ENCODE results near the gene RUVBL2. TPM values are rescaled to one million over a fixed set of nuclear protein-coding genes. Genes with fewer than 3 reads are reported as not detected.

Gene RUVBL2
- total and polyA plus RNA-seq, 2 of the 4 experiments (the other 2 are of a cell fraction) = 196 to 391 TPM

DNA sequence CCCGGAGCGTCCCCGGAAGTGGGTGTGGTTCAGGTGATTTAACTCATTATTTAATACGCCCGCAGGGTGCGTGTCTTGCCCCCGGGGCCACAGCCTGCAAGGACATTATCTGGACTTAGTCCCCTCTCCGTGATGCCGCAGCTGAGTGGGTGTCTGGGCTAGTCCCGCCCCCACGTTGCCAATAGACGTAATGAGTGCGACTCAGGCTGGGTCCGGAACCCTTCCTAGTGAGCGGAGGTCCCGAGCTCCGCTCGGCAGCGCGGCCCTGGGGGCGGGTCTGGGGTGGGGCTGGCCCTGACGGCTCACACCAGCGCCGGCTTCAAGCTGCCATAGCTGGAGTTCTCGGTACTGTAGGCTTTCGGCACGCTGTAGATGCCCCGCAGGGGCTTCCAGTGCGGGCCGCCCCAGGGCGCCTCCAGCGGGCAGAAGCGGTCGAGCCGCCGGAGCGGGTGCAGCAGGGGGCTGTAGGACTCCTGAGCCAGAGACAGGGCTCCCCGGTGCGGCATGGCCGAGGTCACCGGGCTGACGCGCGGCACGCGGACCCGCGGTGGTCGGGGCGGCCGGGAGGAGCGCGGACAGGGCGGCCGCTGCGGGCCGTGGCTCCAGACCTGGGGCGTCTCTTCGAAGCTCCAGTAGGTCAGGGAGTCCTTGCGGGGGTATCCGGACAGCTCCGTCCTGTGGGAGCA lies 24.1 kb downstream of the RUVBL2 start:
- peak overlapping the region; percentile 59; the same call in 1 of the 2 replicates for H3K23ac ChIP-seq (ENCODE audit: low read depth, low read length)
- H3K27ac ChIP-seq (ENCODE audit: insufficient read depth, low read length) = no peak overlapping the region
- H2AK5ac ChIP-seq (ENCODE audit: low read depth, low read length) = no peak overlapping the region
- TF ChIP-seq SMC3 (IDR thresholded peaks at IDR 0.05; ENCODE audit: low read depth, low read length) (peak; percentile 26; the same call in 1 of the 2 replicates), MXI1 (IDR thresholded peaks at IDR 0.05; ENCODE audit: borderline replicate concordance, low read depth, low read length) (peak; percentile 20; the same call in 1 of the 2 replicates), NFE2L2 (IDR thresholded peaks at IDR 0.05; ENCODE audit: low read depth, low read length) (no peak), RAD21 (IDR thresholded peaks at IDR 0.05; ENCODE audit: low read length) (peak; percentile 34; the same call in 1 of the 2 replicates), MAZ (IDR thresholded peaks at IDR 0.05; ENCODE audit: borderline replicate concordance, low read depth, low read length) (peak; percentile 65; the same call in 1 of the 2 replicates), POLR2A (IDR thresholded peaks at IDR 0.05; ENCODE audit: low read depth, low read length) (no peak), CEBPB (IDR thresholded peaks at IDR 0.05; ENCODE audit: low read depth, low read length) (no peak), CHD1 (IDR thresholded peaks at IDR 0.05; ENCODE audit: low read depth, low read length) (no peak)
- TF ChIP-seq, protein P1, sequence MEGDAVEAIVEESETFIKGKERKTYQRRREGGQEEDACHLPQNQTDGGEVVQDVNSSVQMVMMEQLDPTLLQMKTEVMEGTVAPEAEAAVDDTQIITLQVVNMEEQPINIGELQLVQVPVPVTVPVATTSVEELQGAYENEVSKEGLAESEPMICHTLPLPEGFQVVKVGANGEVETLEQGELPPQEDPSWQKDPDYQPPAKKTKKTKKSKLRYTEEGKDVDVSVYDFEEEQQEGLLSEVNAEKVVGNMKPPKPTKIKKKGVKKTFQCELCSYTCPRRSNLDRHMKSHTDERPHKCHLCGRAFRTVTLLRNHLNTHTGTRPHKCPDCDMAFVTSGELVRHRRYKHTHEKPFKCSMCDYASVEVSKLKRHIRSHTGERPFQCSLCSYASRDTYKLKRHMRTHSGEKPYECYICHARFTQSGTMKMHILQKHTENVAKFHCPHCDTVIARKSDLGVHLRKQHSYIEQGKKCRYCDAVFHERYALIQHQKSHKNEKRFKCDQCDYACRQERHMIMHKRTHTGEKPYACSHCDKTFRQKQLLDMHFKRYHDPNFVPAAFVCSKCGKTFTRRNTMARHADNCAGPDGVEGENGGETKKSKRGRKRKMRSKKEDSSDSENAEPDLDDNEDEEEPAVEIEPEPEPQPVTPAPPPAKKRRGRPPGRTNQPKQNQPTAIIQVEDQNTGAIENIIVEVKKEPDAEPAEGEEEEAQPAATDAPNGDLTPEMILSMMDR (conservative IDR thresholded peaks at IDR 0.05; ENCODE audit: low read depth, low read length) = peak; percentile 60
- TF ChIP-seq, protein P2, sequence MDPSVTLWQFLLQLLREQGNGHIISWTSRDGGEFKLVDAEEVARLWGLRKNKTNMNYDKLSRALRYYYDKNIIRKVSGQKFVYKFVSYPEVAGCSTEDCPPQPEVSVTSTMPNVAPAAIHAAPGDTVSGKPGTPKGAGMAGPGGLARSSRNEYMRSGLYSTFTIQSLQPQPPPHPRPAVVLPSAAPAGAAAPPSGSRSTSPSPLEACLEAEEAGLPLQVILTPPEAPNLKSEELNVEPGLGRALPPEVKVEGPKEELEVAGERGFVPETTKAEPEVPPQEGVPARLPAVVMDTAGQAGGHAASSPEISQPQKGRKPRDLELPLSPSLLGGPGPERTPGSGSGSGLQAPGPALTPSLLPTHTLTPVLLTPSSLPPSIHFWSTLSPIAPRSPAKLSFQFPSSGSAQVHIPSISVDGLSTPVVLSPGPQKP (IDR thresholded peaks at IDR 0.05; ENCODE audit: borderline replicate concordance, low read depth, low read length) = no peak
- H4K91ac ChIP-seq (ENCODE audit: insufficient read depth, low read depth, low read length) = no peak overlapping the region
- ATAC-seq (ENCODE audit: low read depth) = peak; percentile 84
- H3K9me1 ChIP-seq (ENCODE audit: insufficient read depth, low read length) = 0 out of 2 replicates have a peak, but pooled peaks cover 3% of the 10 kb centered on the region
- H3K79me1 ChIP-seq (ENCODE audit: low read depth in 1 of 2, low read length in 2 of 2) = no peaks in the 10 kb centered on the region; a peak in 1 of 4 replicates
- in situ Hi-C loops (cut with MboI; ENCODE audit: low sequenced_read_pairs) (no loop called here), dilution Hi-C loops (cut with HindIII; ENCODE audit: low sequenced_read_pairs, unreplicated experiment) (no loop called here), intact Hi-C loops (cut with micrococcal nuclease) (no loop called here)
- ChIA-PET POLR2A (ENCODE audit: unreplicated experiment) (no interaction called here), CTCF (interaction anchor here (0.6 to 1.6 kb wide), 5 partner anchors 18 to 118 kb away, joined by 3 to 5 read pairs (median 4); partner anchors contain the start of genes GYS1, NUCB1 and RUVBL2)
- DNase-seq = peak; percentile 45
- no TSS peak for BruUV-seq (replicated peaks)
- H3K4ac ChIP-seq (ENCODE audit: low read depth, low read length) = no peak overlapping the region
- H3K9ac ChIP-seq (ENCODE audit: low read depth, low read length) = no peak overlapping the region
- no peak overlapping the region for H3K56ac ChIP-seq (ENCODE audit: extremely low read depth, insufficient read depth, low read length)
- peaks cover 25% of the 10 kb centered on the region for H3K36me3 ChIP-seq (ENCODE audit: control insufficient read depth, insufficient read depth, low read length)
- H3K14ac ChIP-seq (replicated peaks; ENCODE audit: low read depth, low read length) = no peak overlapping the region
- H3K4me2 ChIP-seq (ENCODE audit: low read depth, low read length) = peak overlapping the region; percentile 93
- no peak overlapping the region for H3K18ac ChIP-seq (ENCODE audit: low read depth, low read length)
- H3K9me3 ChIP-seq (ENCODE audit: control insufficient read depth, insufficient read depth, low read length) = no peaks in the 10 kb centered on the region
- H3K4me3 ChIP-seq (ENCODE audit: insufficient read depth, low read depth, low read length) = peak overlapping the region; percentile 32
- no peak overlapping the region for H2BK5ac ChIP-seq (ENCODE audit: low read depth, low read length, poor library complexity, severe bottlenecking)
- no peak overlapping the region for H2BK15ac ChIP-seq (ENCODE audit: low read depth, low read length)
- whole genome bisulfite sequencing, 2 experiments (ENCODE audit: extremely low coverage in 2 of 2, insufficient read length in 1 of 2) = 5% methylated on average over 30 of the region's 62 CpGs; no CpG with 5 or more reads in 1 of the 2 experiments
- H2AFZ ChIP-seq (replicated peaks; ENCODE audit: low read length, poor library complexity) = peak overlapping the region; percentile 78
- no peak overlapping the region for H2BK120ac ChIP-seq (ENCODE audit: low read depth, low read length)
- peaks cover 2% of the 10 kb centered on the region; the same call in 1 of the 2 replicates for H3K27me3 ChIP-seq (ENCODE audit: control insufficient read depth, insufficient read depth, low read length)
- H4K5ac ChIP-seq (ENCODE audit: low read depth, low read length) = no peak overlapping the region
- no peak overlapping the region for H2BK20ac ChIP-seq (ENCODE audit: low read depth, low read length)
- H3K4me1 ChIP-seq (ENCODE audit: control insufficient read depth, insufficient read depth, low read length) = peaks cover 5% of the 10 kb centered on the region; the same call in 1 of the 2 replicates
- peak overlapping the region in 1 of 2 experiments; percentile 67; a peak in 1 of 4 replicates for H4K8ac ChIP-seq (ENCODE audit: low read depth in 2 of 2, low read length in 2 of 2)
- no peaks in the 10 kb centered on the region; the same call in 1 of the 2 replicates for H4K20me1 ChIP-seq (ENCODE audit: insufficient read depth, low read length)
- H2AK9ac ChIP-seq (replicated peaks; ENCODE audit: low read depth, low read length, poor library complexity) = peak overlapping the region; percentile 65

Data from IMR-90 (cell line).